KG1 (cell line): ENCODE data around the gene RMND5A.

ENCODE experiments used
- DNase-seq: peaks from one replicate; lab custom pipeline; 2025; lab: John Stamatoyannopoulos, UW

Gene RMND5A

DNA sequence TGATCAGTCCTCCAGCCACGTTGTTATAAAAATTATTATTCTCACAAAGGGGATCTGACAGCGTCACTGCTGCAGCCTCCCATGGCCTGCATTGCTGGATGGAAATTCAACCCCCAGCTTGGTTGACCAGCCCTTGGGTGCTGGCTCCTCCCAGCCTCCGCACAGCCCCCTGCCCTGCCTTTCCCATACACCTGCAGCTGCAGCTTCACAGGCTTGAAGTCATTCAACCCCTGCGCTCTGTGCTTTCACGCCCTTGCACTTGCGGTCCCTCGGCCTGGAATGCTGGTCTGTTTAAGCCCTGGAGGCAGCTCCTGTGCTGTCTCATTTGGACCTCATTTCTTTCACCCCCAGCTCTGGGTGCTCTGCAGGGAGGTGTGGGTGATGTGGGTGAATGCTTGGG lies 71.5 kb downstream of the RMND5A start:
- DNase-seq = no peak

DNA sequence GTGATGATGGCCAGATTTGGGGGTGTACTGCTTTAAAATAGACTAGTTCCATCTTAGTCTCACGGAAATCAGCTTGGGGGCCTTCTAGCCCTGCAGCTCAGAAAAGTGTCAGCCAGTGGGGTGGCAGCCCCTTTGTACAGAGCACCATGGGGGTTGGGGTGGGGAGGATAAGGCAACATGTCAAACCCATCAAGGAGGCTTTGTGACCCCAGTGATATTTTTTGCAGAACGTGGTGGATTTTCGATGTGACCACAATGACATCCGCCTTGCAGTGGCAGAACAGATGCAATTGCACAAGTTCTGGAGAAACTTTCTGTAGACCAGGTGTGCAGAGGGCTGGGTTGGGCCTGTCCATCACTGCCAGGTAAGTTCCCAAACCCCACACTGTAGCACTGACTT lies 73.7 kb downstream of the RMND5A start:
- no peak for DNase-seq

DNA sequence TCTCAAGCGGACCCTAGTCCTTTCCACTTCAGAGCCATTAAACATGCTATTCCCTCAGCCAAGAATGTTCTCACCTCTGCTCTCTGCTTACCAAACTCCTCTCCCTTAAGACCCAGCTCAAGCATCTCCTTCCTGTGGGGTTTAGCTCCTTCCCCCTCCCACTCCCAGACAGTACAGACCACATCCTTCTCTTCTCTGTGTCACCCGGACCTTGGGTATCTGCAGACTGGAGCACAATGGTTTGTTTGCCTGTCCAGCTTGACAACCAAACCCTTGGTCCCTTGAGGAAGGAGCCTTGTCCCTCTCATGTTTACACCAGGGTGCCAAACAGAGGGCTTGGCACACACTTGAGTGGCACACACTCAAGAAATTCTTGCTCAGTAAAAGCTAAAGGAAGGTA lies 74.8 kb downstream of the RMND5A start:
- no peak for DNase-seq

DNA sequence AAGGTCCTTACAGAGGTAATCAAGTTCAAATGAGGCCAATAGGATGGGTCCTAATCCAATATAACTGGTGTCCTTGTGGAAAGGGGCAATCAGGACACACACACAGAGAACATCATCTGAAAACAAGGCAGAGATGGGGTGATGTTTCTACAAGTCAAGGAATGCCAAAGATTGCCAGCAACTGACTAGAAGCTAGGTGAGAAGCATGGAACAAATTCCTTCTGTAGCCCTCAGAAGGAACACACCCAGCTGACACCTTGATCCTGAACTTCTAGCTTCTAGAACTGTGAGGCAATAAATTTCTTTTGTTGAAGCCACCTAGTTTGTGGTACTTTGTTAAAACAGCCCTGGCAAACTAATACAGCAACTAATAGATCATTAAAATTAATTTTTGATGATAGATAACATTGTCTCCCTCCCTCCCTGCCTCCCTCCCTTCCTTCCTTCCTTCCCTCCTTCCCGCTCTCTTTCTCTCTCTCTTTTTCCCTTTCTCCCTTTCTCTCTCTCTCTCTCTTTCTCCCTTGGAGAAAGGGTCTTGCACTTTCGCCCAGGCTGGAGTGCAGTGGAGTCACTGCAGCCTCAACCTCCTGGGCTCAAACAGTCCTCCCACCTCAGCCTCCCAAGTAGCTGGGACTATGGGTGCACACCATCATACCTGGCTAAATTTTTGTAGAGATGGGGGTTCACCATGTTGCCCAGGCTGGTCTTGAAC lies 80.9 kb downstream of the RMND5A start:
- DNase-seq = no peak

- no peak for DNase-seq
Measured at GRCh38 chr2:86806059-86806857, 86.2 kb downstream of the RMND5A start.

DNA sequence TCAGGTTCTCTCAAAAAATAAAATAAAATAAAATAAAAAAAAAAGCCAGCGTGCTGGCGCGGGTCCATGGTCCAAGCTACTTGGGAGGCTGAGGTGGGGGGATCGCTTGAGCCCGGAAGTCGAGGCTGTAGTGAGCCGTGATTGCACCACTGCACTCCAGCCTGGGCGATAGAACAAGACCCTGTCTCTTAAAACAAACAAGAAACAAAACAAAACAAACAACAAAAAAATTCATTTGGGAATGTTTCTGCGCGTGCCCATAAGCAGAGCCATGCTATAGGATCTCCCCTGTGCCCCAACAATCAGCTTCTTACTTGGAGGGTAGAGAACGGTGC lies 87.0 kb downstream of the RMND5A start:
- DNase-seq = no peak

DNA sequence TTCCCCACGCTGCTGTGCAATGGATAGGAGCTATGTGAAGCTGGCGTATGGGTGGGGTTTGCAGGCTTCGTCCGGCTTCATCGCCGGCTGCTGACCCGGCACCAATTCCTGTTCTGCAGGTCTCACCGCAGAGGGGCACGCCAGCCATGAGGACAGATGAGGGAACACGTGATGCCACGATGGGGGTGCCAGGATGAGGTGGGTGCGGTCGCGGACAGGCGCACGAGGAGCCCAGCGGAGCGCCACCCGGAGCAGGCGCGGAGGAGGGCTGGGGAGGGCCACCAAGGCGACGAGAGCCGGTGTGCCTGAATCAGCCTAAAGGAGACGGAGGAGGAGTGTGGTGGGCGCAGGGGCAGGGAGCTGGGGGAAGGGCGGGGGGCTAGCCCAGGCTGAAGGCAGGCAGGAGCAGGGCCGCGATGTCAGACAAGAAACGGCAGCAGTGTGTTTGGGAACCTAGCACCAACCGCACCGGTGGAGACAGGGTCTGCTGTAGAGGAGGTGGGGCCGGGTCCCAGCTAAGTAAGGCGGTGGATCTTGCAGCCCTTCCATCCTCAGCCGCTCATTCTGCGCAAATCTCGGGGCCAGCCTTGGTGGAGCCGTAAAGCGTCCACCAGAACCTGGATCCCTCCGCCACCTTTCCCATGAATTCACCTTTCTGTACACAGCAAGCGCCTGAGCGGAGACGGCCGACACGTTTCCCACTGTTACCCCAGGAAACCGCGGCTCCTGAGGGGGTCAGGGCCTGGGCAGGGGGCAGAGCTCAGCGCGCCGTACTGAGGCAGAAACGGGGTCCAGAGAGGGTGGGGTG lies 87.6 kb downstream of the RMND5A start:
- no peak for DNase-seq

GRCh38 chr2:86808315-86809161 lies 88.4 kb downstream of the RMND5A start:
- DNase-seq = peak; percentile 37

GRCh38 chr2:86809481-86810121 lies 89.5 kb downstream of the RMND5A start:
- no peak for DNase-seq

- no peak for DNase-seq
Measured at GRCh38 chr2:86815611-86816010, 95.5 kb downstream of the RMND5A start.

DNA sequence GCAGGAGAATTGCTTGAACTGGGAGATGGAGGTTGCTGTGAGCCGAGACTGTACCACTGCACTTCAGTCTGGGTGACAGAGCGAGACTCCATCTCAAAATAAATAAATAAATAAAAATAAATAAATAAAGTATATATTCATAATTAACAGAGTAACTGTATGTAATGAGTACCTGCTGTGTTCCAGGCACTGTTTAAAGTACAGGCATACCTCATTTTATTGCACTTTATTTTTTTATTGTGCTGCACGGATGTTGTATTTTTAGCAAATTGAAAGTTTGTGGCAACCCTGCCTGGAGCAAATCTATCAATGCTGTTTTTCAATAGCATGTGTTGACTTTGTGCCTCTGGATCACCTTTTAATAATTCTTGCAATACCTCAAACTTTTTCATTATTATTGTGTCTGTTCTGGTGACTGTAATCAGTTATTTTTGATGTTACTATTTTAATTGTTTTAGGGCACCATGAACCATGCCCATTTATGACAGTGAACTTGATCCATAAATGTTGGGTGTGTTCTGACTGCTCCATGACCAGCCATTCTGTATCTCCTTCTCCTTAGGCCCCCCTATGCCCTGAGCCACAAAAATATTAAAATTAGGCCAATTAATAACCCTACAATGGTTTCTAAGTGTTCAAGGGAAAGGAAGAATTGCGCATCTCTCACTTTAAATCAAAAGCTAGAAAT lies 98.2 kb downstream of the RMND5A start:
- no peak for DNase-seq

DNA sequence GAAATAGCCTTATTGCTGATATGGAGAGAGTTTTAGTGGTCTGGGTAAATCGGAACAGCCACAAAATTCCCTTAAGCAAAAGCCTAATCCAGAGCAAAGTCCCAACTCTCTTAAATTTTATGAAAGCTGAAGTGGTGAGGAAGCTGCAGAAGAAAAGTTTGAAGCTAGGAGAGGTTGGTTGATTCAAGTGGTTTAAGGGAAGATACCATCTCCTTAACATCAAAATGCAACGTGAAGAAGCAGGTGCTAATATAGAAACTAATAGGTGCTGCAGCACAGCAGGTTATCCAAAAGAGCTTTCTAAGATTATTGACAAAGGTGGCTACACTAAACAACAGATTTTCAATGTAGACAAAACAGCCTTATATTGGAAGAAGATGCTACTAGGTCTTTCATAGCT lies 98.9 kb downstream of the RMND5A start:
- no peak for DNase-seq

- DNase-seq = no peak
Measured at GRCh38 chr2:86821306-86821705, 101.2 kb downstream of the RMND5A start.

GRCh38 chr2:86821842-86822241 lies 101.8 kb downstream of the RMND5A start:
- DNase-seq = no peak

DNA sequence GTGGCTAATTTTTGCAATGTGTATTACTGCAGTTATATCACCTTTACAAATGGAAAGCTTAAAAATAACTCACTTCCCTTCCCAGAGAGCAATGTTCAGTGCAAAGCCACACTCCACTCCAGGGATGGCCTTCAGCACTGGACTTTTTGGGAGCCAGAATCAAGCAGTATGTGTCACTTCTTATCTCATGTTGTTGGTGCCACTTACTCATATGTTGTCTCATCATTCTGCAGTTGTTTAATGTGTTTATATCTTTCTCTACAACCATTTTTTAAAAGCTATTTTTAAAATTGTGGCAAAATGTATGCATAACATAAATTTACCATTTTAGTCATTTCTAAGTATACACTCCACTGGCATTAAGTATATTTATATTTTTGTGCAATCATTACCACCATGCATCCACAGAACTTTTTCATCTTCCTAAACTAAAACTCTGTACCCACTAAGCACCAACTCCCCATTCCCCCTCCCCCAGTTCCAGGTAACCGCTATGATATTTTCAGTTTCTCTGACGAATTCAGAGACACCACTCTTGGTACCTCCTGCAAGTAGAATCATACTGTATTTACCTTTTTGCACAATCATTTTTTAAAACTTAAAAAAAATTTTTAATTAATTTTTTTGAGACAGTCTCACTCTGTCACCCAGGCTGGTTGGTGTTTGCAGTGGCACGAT lies 102.7 kb downstream of the RMND5A start:
- DNase-seq = no peak

DNA sequence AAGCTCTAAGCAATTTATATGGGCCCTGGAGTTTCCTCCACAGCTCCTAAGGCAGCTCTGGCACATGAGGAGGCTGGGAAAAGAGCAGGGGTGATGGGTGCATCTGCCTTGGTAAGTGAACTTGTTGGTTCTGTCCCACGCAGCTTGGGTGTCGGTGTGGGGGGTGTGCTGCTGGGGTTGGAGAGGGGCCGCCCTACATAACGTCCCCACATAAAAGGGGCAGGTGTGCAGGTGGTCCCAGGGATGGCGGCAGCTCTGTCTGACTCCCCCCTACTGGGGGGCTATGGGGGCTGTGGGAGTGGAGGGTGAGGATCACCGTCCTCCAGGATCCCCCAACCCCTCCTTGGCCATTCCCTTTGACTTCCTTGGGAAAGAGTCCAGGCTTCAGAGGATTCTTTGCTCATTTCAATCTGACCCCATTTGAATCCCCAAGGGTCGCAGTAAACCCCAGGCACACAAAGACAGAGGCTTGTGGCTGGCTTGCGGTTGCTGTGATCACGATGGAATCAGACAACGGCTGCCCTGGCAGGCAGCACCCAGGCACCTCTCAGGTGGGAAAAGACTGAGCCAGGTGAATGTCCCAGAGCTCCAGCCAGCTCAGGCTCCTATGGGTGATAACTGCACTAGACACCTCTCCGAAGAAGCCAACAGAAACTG lies 105.1 kb downstream of the RMND5A start:
- no peak for DNase-seq

DNA sequence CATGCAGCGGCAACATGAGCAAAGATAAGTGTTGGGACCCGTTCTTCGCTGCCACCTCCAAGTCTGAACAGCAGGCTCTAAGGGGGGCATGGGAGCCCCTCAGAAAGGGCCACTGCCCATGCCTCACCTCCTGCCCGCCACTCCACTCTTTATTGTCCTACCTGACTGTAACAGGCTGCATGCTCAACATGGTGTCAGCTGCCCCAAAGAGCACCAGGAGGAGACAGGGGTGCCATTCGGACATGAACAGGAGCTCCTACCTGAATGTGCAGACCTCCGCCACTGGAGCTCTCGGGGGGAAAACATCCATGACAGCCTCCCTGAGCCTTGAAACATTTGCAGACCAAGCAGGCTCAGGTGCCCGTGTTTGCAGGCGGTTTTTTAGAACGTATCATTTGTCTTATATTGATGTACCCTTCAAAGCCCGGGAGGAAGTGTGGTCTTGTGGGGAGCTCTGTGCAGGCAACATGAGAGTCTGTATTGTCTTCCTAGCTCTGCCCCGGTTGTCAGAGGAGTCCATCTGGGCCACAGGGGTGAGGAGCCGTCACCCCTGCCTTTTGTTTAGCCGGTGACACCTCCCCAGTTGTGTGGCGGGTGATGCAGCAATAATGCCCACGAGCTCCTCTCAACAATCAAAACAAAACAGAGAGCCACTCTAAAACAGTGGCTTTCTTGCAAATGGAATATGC lies 105.7 kb downstream of the RMND5A start:
- DNase-seq = no peak

DNA sequence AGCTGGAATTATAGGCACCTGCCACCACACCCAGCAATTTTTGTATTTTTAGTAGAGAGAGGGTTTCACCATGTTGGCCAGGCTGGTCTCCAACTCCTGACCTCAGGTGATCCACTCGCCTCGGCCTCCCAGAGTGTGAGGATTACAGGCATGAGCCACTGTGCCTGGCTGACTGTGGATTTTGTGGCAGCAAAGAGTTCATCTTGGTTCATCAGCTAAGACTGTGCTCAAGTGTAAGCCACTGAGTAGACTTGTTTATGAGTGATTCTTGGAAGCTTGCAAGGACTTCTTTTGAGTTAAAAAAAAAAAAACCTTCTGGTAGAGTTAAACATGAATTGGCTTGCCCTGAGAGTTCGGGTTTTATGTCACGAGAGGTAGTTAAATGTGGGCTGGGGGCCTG lies 106.9 kb downstream of the RMND5A start:
- no peak for DNase-seq
